NT2/D1 (cell line): Measurements from ENCODE around the gene CLSTN2.

Experiments used
- DNase-seq: peaks from one replicate; pipeline ENCODE4 v3.0.0-alpha.2; 2011; ENCODE audit warnings: low read depth, low spot score
- H3K27me3 ChIP-seq: 2 replicates; pipeline ENCODE4 v1.6.0; 2011; ENCODE audit warnings: mild to moderate bottlenecking; ENCODE audit not compliant: insufficient read length, insufficient read depth
- H3K36me3 ChIP-seq: 2 replicates; pipeline ENCODE4 v1.6.1; 2011; ENCODE audit warnings: mild to moderate bottlenecking, low read length, mixed read lengths; ENCODE audit not compliant: insufficient read depth, insufficient read length
- H3K4me1 ChIP-seq: 2 replicates; pipeline ENCODE4 v1.5.1; 2011; ENCODE audit not compliant: insufficient read depth, insufficient read length
- H3K4me3 ChIP-seq: 2 replicates; pipeline ENCODE4 v1.5.1; 2011; ENCODE audit warnings: low read depth; ENCODE audit not compliant: insufficient read length
- H3K9ac ChIP-seq: 2 replicates; pipeline ENCODE4 v1.6.0; 2011; ENCODE audit warnings: low read depth; ENCODE audit not compliant: insufficient read length
- H3K9me3 ChIP-seq: 2 replicates; pipeline ENCODE4 v1.5.1; 2011; ENCODE audit warnings: mild to moderate bottlenecking, low read length; ENCODE audit not compliant: insufficient read depth
- SUZ12 ChIP-seq: IDR thresholded peaks from 2 replicates; pipeline ENCODE4 v1.6.1; 2011; ENCODE audit not compliant: insufficient read length, insufficient read depth; ENCODE audit errors: extremely low read depth
- YY1 ChIP-seq: IDR thresholded peaks from 2 replicates; pipeline ENCODE4 v1.6.1; 2011; ENCODE audit not compliant: insufficient read length, insufficient read depth
- ZNF274 ChIP-seq: IDR thresholded peaks from 2 replicates; pipeline ENCODE4 v1.6.1; 2011; ENCODE audit warnings: mild to moderate bottlenecking, low read depth, low read length

CLSTN2 gene

GRCh38 chr3:139906418-139906817, 28.6 kb upstream of the CLSTN2 start:
- no peak for TF ChIP-seq ZNF274
- TF ChIP-seq SUZ12, result no peak
- TF ChIP-seq YY1, result no peak
- Histone ChIP-seq H3K36me3 (no peaks in the 10 kb centered on the region), H3K4me3 (no peak overlapping the region), H3K27me3 (no peaks in the 10 kb centered on the region), H3K9ac (no peak overlapping the region), H3K9me3 (peaks cover 7% of the 10 kb centered on the region; the same call in 1 of the 2 replicates), H3K4me1 (no peaks in the 10 kb centered on the region)
- DNase-seq, result peak; percentile 80

GRCh38 chr3:139909811-139910210, 25.2 kb upstream of the CLSTN2 start:
- Histone ChIP-seq H3K4me1 (no peaks in the 10 kb centered on the region), H3K9me3 (0 out of 2 replicates have a peak, but pooled peaks cover under 1% of the 10 kb centered on the region), H3K36me3 (no peaks in the 10 kb centered on the region), H3K9ac (no peak overlapping the region), H3K27me3 (no peaks in the 10 kb centered on the region), H3K4me3 (no peak overlapping the region)
- DNase-seq, result peak; percentile 39
- no peak for TF ChIP-seq SUZ12
- no peak for TF ChIP-seq YY1
- no peak for TF ChIP-seq ZNF274

DNA sequence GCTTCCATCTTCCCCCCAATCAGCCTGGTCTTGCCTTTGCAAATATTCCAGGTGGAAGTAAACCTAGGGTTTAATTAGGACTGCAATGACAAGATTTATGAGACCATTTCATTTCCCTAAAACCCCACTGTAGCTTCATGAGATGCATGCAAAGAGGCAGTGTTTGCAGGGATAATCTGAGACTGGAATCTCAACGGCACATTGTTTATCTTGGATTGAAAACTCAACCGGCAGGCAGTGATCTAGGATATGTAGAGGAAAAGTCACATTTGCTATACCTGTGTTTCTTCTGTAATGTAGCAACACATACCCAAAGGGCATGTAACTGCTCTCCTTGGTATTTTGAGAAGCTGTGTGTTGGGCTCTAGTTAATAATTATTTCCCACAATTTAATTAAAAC, 18.7 kb upstream of the CLSTN2 start:
- peaks cover 3% of the 10 kb centered on the region for H3K4me1 ChIP-seq
- H3K36me3 ChIP-seq, result no peaks in the 10 kb centered on the region
- no peaks in the 10 kb centered on the region for H3K9me3 ChIP-seq
- H3K4me3 ChIP-seq, result no peak overlapping the region
- no peak for TF ChIP-seq YY1
- no peak for TF ChIP-seq ZNF274
- no peak for TF ChIP-seq SUZ12
- no peak for DNase-seq
- H3K9ac ChIP-seq, result no peak overlapping the region
- no peaks in the 10 kb centered on the region for H3K27me3 ChIP-seq

DNA sequence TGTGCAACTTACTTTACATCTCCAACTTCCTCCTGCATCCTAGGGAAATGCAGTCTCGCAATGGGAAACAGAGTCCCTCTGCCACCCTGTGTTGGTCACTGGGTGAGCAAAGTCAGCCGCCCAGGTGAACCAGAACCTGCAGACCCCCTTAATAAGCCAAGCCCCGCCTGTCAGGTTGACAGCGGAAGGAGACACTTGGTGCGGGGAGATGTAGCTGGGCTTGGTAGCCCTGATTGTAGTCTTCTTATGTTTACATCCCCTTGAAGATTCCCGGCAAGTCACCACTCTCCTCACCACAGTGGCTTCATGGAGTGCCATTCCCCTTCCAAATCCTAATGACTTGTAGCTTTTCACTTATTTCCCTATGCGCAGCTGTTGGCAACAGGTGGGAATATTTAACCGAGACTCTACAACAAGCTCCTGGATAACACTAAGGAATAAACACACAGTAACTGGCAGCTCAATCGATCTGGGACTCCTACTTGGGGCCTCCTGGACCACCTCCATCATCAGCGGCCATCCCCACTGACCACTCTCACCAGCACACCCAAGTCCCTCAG, 17.7 kb upstream of the CLSTN2 start:
- DNase-seq, result no peak
- Histone ChIP-seq H3K27me3 (no peaks in the 10 kb centered on the region), H3K36me3 (no peaks in the 10 kb centered on the region), H3K9ac (no peak overlapping the region), H3K9me3 (no peaks in the 10 kb centered on the region), H3K4me3 (no peak overlapping the region), H3K4me1 (peaks cover 3% of the 10 kb centered on the region)
- TF ChIP-seq ZNF274 (no peak), SUZ12 (no peak), YY1 (no peak)

GRCh38 chr3:139928708-139929505, 6.1 kb upstream of the CLSTN2 start:
- Histone ChIP-seq H3K4me3 (no peak overlapping the region), H3K27me3 (peaks cover 7% of the 10 kb centered on the region), H3K9ac (no peak overlapping the region), H3K4me1 (no peaks in the 10 kb centered on the region), H3K36me3 (no peaks in the 10 kb centered on the region), H3K9me3 (no peaks in the 10 kb centered on the region)
- no peak for DNase-seq
- no peak for TF ChIP-seq ZNF274

DNA sequence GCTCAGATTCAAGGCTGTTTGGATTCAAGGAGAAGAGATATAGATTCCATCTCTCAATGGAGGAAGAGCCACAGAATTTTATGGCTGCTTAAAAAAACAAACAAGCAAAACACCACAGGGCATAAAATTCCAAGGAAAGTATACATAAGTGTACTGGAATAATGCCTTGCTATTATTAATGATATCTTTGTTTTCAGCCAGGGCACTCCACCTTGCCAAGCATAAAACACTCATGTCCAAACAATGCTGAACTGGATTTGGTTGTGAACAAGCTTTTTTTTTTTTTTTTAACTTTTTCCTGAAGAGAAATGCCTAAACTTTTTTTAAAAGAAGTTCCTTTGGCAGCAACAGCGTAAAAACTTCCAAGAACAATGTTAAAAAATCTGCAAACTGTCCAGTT, 4.8 kb upstream of the CLSTN2 start:
- no peak for DNase-seq

GRCh38 chr3:139933766-139934165, 1.2 kb upstream of the CLSTN2 start:
- DNase-seq, result no peak
- H3K27me3 ChIP-seq, result peaks cover 27% of the 10 kb centered on the region

More for the DNA sequence above, 4.8 kb upstream of the CLSTN2 start:
- H3K27me3 ChIP-seq, result peaks cover 7% of the 10 kb centered on the region
- H3K9ac ChIP-seq, result no peak overlapping the region
- TF ChIP-seq YY1 (no peak), SUZ12 (no peak), ZNF274 (no peak)
- H3K4me1 ChIP-seq, result no peaks in the 10 kb centered on the region
- H3K9me3 ChIP-seq, result no peaks in the 10 kb centered on the region
- H3K36me3 ChIP-seq, result no peaks in the 10 kb centered on the region
- no peak overlapping the region for H3K4me3 ChIP-seq

More at GRCh38 chr3:139933766-139934165, 1.2 kb upstream of the CLSTN2 start:
- H3K36me3 ChIP-seq, result no peaks in the 10 kb centered on the region
- H3K9me3 ChIP-seq, result no peaks in the 10 kb centered on the region
- no peak overlapping the region for H3K9ac ChIP-seq
- no peak overlapping the region for H3K4me3 ChIP-seq
- peaks cover 3% of the 10 kb centered on the region for H3K4me1 ChIP-seq
- TF ChIP-seq YY1, result no peak
- TF ChIP-seq SUZ12, result no peak
- no peak for TF ChIP-seq ZNF274
